Right ventricle myocardium superior (tissue), 1 donor: ENCODE measurements around the gene SLC26A3. TPM values are rescaled to one million over a fixed set of nuclear protein-coding genes. Genes with fewer than 3 reads are reported as not detected.

Source experiments
- ATAC-seq: fragments of 200-7000 bp; cut with Tn5 transposase; one replicate; pipeline ENCODE4 v1.9.1; 2020; ENCODE audit warnings: mild to moderate bottlenecking; ENCODE audit not compliant: poor library complexity
- DNase-seq: peaks from one replicate; pipeline ENCODE4 v3.0.0-alpha.2; 2020
- intact Hi-C: fragments of 100-400 bp; cut with DNase I; formaldehyde crosslinking; loops from one replicate; pipeline ENCODE4 v1.11.2; 2022
- total RNA-seq: library from RNA; stranded (reverse); fragmentation: NEBNext Ultra II Directional; extraction: Animal tissue kit (Norgen Biotek cat#: 25700); gene quantifications from one replicate; pipeline ENCODE4 v1.2.1, GENCODE V29; 2021
- donor health status: DM: no; HTN: yes; CAD: no; lungs with severe emphysema.

SLC26A3 gene
- total RNA-seq, 1 donor from 2014 or later = not detected

DNA sequence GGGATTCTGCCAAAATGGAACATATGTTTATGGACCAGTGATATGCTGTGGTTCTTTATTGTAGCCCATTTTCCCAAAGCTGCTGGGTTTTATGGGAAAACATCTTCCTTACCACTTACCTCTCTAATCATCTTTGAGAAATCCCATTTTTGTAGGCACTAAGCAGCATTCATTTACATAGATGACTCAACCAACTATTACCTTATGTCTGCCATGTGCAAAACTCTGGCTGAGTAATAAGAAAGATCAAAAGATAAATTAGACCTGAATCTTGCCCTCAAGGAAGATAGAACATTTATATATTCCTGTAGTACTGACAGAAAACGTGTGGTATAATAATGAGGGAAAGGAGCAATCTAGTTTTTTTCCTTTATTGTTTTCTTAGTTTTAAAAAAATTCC is 34.8 kb downstream of the SLC26A3 start:
- no peak for ATAC-seq

DNA sequence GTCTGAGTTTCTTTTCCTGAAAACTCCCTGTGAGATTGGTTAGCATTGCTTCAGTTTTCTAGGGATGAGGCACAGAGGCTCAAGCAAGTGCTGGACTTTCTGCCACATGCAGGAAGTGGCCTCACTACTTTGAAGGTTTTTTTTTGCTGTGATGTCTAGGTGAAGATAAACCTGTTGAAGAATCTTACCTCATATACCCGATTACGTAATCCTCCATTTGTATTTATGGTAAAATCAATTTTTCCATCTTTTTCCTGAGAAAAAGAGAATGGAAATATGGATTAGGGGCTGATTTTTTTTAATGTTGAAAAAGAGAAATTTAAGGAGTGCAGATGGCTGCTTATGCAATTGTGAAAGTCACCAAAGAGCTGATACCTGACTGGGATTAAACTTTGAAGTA is 35.6 kb downstream of the SLC26A3 start:
- intact Hi-C loops = no loop called here
- no peak for ATAC-seq

More for the DNA sequence above, 34.8 kb downstream of the SLC26A3 start:
- DNase-seq = no peak
- intact Hi-C loops = no loop called here

DNA sequence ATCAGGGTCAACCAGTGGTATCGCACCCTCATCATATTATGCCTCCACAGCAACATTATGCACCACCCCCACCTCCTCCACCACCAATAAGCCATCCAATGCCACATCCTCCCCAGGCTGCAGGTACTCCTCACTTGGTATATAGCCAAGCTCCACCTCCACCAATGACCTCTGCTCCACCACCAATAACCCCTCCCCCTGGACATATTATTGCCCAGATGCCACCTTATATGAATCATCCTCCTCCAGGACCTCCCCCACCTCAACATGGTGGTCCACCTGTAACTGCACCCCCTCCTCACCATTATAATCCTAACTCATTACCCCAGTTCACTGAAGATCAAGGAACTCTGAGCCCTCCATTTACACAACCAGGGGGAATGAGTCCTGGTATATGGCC is 44.4 kb downstream of the SLC26A3 start:
- intact Hi-C loops = no loop called here
- ATAC-seq (no peak), DNase-seq (no peak)

More for the DNA sequence above, 35.6 kb downstream of the SLC26A3 start:
- DNase-seq = no peak

DNA sequence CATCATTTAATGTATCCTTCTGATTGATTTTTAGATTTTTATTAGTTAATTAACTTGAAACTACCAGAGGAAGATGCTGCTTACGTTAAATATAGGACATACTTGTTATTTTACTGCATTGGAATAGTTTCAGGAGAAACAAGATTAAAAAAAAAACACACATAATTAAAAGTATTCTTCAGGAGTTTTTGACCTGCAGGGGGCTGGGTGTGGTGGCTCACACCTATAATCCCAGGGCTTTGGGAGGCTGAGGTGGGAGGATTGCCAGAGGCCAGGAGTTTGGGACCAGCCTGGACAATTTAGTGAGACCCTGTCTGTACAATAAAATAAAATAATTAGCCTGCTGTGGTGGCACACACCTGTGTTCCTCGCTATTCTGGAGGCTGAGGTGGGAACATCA is 48.4 kb downstream of the SLC26A3 start:
- intact Hi-C loops = no loop called here
- DNase-seq (no peak), ATAC-seq (no peak)

DNA sequence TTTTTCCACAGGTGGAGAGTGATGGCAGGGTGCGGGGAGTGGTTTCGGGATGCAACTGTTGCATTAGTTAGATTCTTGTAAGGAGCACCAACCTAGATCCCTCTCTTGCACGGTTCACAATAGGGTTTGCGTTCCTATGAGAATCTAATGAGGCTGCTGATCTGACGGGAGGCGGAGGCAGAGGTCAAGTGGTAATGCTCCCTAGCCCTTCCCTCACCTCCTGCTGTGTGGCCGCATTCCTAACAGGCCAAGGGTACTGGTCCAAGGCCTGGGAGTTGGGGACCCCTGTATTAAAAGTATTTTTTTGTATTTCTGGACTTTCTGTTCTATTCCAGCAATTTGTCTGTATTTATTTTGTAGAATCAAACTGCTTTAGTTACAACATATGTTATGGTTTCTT is 51.9 kb downstream of the SLC26A3 start:
- intact Hi-C loops = no loop called here
- no peak for DNase-seq
- ATAC-seq = no peak

DNA sequence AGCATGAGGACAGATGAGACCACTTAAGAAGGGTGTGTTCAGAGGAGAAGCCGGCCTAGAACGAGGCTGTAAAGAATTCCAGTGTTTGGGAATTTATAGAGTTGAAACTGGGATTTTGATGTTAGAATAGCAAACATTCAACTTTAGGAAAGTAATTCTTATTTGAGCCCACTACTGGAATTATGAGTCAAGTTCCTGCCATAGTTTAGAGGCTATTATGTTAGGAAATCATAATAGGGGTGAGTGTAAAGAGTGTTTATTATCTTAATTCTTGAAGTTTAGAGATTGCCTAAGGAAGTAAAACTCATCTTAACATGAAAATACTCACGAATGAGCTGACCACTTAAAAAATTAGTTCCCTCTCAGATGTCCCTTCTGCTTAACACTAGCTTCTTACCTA is 57.0 kb downstream of the SLC26A3 start:
- no peak for ATAC-seq
- DNase-seq = no peak
- intact Hi-C loops = loop anchor here (10.0 kb wide), 2 partner anchors 129 to 399 kb away; no protein-coding TSS in a partner anchor

DNA sequence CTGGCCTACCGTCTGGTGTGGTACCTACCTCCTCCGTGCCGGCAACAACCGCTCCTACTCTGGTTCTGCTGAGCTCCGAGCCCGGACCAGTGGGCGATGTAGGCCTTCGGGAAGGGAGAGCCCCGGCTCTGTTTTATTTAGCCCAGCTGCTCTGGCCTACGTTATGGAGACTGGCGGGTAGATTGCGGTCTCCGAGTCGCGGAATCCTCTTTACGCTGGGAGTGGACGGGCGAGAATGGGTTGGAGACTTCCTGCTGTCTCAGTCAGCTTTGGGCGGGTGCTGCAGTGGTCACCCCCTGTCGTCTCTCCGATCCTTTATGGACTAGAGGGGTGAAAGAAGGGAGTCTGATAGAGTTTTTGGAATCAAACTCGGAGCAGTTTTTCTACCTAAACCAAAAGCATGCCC is 58.7 kb downstream of the SLC26A3 start:
- ATAC-seq = peak; percentile 34
- intact Hi-C loops = loop anchor here (10.0 kb wide), 2 partner anchors 130 to 400 kb away; no protein-coding TSS in a partner anchor
- DNase-seq = no peak

DNA sequence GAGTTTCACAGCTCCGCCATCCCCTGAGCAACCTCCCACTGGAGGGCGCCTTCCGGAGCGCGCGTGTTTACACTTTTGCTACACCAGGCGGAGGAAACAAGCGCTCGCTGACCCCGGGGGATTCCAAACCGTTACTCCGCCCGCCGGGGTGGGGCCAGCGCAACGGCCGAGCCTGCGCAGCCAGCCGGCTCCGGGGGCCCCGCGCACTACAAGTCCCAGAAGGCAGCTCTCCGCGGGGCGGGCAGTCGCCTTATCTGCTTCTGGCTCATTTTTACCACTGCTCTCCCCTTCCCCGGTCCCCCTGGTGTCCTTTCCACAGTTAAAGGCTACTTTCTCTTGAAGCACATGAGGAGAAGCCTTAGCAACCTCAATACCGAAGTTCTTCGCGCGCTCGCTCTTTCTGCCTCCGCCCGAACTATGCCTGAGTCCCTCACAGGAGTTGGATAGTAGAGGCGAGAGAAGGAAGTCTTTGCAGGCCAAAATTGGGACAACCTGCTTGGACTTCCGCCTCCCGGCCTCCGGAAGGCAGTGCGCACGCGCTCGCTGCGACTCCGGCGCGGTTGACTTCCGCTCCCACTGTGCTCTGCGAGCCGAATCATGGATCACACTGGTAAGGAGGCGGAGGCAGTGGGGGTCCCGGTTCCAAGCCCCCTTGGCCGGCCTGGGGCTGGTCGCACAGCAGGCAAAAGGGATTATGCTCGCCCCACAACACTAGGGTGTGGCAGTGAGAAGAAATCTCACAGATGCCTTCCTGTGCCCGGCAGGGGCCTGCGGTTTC is 59.3 kb downstream of the SLC26A3 start, which contains the start of gene CBLL1:
TSS of gene CBLL1 (plus strand) at position 576 of the 778 bp plus-strand sequence. CDS start at position 598, 22 bp downstream.
- DNase-seq (peak; percentile 98), ATAC-seq (peak; percentile 99)
- intact Hi-C loops = loop anchor here (10.0 kb wide), 2 partner anchors 131 to 401 kb away; no protein-coding TSS in a partner anchor

DNA sequence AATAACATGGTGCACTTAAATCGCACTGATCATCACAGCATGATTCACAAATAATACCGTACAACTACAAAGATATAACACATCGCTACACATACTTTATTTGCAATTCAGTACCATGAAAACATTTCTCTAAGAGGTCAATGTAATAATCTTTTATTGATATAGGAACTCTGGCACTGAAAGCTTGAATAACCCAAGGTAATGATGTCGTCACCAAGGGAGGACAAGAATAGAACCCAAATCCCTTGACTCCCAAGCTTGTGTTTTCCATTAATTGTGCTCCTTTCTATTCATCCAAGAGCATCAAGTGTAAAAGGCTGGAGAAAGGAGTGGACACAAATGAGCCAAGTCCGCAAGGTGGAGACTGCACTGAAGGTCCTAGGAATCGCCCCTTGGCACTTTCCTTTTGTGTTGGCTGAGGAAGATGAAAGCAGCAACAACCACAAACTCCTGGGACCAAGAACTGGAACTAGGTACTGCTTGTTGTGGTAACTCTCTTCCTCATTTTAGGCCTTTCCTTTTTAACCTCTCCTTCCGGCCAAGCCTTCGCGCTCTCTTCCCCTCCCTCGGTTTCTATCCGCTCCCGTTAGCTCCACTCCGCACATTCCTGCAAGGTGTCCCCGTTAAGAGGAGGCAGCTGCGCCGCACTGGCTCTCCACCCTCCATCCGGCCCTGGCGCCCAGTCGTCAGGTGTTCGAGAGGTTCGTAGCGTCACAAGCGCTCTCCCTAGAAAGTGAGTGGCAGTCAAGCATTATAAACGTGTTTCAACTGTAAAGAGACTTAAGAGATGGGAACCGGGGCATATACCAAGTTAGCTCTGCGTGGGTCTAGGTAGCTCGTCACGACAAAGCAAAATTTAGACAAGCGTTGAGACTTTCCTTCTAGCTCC is 60.1 kb downstream of the SLC26A3 start:
- intact Hi-C loops = loop anchor here (10.0 kb wide), 2 partner anchors 132 to 402 kb away; no protein-coding TSS in a partner anchor
- DNase-seq = peak; percentile 72
- ATAC-seq = peak; percentile 47

DNA sequence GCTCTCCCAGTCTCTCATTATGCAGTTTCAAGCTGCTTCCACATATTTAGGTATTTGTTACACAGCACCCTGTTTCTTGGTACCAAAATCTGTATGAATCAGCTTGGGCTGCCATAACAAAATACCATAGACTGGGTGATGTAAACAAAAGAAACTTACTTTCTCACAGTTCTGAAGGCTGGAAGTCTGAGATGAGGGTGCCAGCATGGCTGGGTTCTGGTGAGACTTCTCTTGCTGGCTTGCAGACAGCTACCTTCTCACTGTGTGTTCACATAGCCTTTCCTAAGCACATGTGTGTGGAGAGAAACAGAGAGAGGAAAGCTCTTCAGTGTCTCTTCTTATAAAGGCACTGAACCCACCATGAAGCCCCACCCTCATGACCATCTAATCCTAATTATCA is 74.7 kb downstream of the SLC26A3 start:
- intact Hi-C loops = loop anchor here (10.0 kb wide), 2 partner anchors 163 to 533 kb away; partner anchors contain the start of genes COG5 and DUS4L
- ATAC-seq (no peak), DNase-seq (no peak)

DNA sequence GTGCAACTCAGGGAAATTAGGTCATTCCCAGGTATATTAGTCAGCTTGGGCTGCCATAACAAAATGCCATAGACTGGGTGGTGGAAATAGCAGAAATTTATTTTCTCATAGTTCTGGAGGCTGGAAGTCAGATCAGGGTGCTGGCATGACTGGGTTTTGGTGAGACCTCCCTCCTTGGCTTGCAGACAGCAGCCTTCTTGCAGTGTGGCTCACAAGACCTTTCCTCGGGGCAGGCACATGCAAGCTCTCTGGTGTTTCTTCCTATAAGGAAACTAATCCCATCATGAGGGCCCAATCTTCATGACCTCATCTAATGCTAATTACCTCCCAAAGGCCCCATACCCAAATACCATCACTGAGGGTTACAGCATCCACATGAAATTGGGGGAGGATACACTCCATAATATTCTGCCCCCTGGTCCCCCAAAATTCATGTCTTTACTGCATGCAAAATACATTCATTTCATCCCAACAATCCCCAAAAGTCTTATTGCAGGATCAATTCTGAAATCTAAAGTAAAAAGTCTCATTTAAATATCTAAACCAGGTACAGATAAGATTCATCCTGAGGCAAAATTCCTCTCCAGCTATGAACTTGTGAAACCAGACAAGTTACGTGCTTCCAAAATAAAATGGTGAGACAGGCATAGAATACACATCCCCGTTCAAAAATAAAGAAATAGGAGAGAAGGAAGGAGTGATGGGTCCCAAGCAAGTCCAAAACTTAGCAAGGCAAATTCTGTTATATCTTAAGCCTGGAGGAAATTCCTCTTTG is 76.5 kb downstream of the SLC26A3 start:
- intact Hi-C loops = loop anchor here (10.0 kb wide), 2 partner anchors 162 to 532 kb away; partner anchors contain the start of genes COG5 and DUS4L
- DNase-seq = no peak
- ATAC-seq = no peak

DNA sequence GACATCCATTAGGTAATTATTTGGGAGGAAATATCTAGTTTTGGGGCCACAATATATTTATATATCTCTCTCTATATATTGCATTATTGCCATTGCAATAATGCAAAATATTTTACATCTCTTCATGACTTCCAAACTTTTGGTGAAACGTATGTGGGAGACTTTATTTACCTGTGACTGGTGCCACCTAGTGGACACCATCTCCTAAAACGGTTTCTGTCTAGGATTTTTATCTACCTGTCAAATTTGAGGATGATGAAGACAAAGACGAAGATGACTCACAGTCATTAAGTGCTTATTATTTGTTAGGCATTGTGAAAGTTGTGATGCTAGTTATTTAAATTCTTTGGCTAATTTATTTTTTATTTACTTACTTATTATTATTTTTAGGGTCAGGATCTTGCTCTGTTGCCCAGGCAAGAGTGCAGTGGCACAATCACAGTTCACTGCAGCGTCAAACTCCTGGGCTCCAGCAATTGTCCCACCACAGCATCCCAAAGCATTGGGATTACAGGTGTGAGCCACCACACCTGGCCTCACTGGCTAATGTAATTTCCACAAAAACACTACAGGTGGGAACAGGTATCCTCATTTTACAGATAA is 77.8 kb downstream of the SLC26A3 start:
- ATAC-seq (no peak), DNase-seq (no peak)
- intact Hi-C loops = loop anchor here (2.0 to 10.0 kb wide), 3 partner anchors 160 to 530 kb away; partner anchors contain the start of genes COG5 and DUS4L

DNA sequence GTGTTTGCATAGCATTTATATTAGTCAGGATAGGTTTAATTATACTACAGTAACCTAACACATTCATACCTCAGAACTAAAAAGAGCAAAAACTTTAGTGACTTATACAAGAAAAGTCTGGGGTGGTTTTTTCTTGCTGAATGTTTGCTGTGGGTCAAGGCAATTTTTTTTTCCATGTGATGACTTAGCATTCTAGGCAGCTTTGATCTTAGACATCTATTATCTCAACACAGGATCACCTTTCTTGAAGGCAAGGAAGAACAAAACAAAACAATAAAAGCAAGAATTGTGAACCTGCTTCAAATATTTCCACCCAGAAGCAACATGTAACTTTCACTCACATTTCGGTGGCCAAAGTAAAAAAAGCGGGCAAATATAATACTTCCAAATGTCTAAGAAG is 79.8 kb downstream of the SLC26A3 start:
- intact Hi-C loops = loop anchor here (10.0 kb wide), 2 partner anchors 158 to 528 kb away; partner anchors contain the start of genes COG5 and DUS4L
- ATAC-seq = no peak
- DNase-seq = no peak

DNA sequence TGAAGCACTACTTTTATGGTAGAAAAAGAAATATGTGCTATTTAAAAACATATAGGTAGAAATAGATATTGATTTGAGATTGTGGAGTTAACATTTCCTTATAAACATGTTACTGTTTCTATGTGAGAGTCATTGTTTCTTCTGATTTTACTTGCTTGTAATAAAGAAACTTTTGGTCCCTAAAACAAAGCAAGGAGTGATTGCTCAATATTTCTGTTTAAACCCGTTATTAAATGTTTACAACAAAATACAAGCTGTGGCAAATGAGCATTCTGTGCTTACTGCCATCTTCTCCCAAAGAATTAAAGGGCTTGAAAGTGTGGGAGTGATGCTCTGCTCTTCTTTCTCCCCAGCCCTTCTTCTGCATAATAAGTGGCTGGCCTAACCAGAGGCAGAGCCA is 81.7 kb downstream of the SLC26A3 start:
- intact Hi-C loops = loop anchor here (10.0 kb wide), 2 partner anchors 156 to 526 kb away; partner anchors contain the start of genes COG5 and DUS4L
- ATAC-seq (no peak), DNase-seq (no peak)

DNA sequence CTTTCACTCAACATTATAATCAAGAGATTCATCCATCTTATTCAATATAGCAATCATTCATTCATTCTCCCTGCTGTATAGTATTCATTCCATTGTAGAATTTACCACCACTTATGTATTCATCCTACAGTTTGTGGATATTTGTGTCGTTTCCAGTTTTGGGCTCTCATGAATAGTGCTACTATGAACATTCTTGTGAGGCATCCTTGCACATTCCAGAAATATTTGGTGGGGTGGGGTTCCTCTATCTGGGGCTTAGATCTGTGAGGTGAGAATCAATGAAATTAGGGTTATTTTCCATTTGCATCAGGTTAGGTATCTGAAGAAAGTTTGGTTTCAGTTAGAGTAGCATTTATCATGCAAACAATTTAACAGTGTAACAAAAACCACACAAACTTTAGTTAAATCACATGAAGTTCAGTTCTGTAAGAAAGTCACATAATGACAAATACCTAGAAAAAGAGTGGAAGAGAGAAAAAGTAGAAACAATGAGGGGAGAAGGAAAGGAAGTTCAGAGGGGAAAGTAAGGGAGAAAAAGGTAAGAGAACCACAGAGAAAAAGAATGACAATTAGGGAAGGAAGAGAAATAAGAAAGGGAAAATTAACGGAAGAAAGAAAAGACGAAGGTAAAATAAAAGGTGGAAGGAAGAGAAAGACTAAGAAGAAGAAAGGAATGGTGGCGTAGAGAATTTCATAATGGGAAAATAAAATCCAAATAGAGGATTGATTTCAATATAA is 84.4 kb downstream of the SLC26A3 start:
- intact Hi-C loops = no loop called here
- ATAC-seq = no peak
- no peak for DNase-seq

DNA sequence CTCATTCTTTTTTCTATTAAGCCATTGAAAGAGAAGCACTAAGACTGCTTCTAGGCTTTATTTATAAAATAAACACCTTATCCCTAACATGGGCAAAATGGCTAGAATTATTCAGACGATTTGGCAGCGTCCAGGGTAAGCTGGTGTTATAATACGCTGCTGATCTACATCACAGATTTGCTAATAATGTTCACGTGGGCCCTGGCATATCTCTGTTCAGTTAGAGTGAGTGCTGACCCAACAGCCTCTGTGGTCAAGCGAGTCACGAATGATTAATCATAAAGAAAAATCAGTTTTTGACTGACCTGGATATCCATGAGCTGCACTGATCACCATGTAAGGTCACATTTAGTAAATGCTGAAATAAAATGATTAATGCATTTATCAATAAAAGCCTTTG is 87.5 kb downstream of the SLC26A3 start:
- DNase-seq (no peak), ATAC-seq (no peak)
- intact Hi-C loops = no loop called here
